CD8-positive, alpha-beta memory T cell (primary cell): ENCODE measurements around the gene ANKRD22. TPM values are rescaled to one million over a fixed set of nuclear protein-coding genes. Genes with fewer than 3 reads are reported as not detected.

Source experiments
- polyA plus RNA-seq: library from polyadenylated mRNA; unstranded; fragments of 300-500 nt; fragmentation: Illumina TruSeq; gene quantifications from one replicate; pipeline ENCODE4 v1.2.3, GENCODE V29; 2021
- total RNA-seq, 2 experiments: library from RNA; stranded (reverse); gene quantifications; one replicate each; pipeline ENCODE4 v1.2.3, GENCODE V29; 2021

Gene ANKRD22
- total and polyA plus RNA-seq, 3 experiments from 2014 or later = 0.63 TPM; not detected in 2

Other genes starting within 250 kb of the ANKRD22 start
- gene LIPF, start 187.4 kb downstream of the ANKRD22 start, total RNA-seq = not detected
- gene LIPF, start 187.4 kb downstream of the ANKRD22 start, polyA plus RNA-seq = not detected
- gene LIPK, start 145.6 kb downstream of the ANKRD22 start, total RNA-seq = not detected
- gene LIPK, start 145.6 kb downstream of the ANKRD22 start, polyA plus RNA-seq = not detected
- not detected for gene LIPN, start 91.8 kb downstream of the ANKRD22 start, total RNA-seq
- not detected for gene LIPN, start 91.8 kb downstream of the ANKRD22 start, polyA plus RNA-seq
- gene LIPM, start 49.1 kb downstream of the ANKRD22 start, total RNA-seq = not detected
- not detected for gene LIPM, start 49.1 kb downstream of the ANKRD22 start, polyA plus RNA-seq
- gene STAMBPL1, start 28.4 kb upstream of the ANKRD22 start, total RNA-seq = 10 to 100 TPM; 22.3 to 24.7 TPM
- 10.6 TPM for gene STAMBPL1, start 28.4 kb upstream of the ANKRD22 start, polyA plus RNA-seq
- gene ACTA2, start 100.9 kb upstream of the ANKRD22 start, total RNA-seq = 10 to 100 TPM; 35.0 to 37.1 TPM
- 24.4 TPM for gene ACTA2, start 100.9 kb upstream of the ANKRD22 start, polyA plus RNA-seq
- gene FAS, start 139.0 kb upstream of the ANKRD22 start, total RNA-seq = 10 to 100 TPM; 77.9 to 78.5 TPM
- 41.6 TPM for gene FAS, start 139.0 kb upstream of the ANKRD22 start, polyA plus RNA-seq